ENCODE results near the gene U2SURP.

DNA sequence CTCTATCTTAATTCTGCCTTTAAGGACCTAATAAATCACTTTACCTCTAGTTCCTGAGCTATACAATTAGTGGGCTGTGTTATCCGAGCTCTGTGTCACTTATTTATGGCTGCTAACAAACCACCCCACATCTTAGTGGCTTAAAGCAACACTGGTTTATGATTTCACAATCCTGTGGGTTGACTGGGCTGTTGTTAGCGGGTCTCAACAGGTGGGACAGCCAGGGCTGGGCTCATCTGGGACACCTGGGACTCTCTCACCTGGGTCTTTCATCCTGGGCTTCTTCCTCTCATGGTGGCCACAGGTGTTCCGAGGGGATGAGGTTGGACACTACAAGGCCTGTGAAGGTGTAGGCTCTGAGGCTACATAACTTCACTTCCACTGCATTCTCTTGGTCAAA, 82.4 kb downstream of the U2SURP start:
- TF ChIP-seq, protein P1, sequence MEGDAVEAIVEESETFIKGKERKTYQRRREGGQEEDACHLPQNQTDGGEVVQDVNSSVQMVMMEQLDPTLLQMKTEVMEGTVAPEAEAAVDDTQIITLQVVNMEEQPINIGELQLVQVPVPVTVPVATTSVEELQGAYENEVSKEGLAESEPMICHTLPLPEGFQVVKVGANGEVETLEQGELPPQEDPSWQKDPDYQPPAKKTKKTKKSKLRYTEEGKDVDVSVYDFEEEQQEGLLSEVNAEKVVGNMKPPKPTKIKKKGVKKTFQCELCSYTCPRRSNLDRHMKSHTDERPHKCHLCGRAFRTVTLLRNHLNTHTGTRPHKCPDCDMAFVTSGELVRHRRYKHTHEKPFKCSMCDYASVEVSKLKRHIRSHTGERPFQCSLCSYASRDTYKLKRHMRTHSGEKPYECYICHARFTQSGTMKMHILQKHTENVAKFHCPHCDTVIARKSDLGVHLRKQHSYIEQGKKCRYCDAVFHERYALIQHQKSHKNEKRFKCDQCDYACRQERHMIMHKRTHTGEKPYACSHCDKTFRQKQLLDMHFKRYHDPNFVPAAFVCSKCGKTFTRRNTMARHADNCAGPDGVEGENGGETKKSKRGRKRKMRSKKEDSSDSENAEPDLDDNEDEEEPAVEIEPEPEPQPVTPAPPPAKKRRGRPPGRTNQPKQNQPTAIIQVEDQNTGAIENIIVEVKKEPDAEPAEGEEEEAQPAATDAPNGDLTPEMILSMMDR (IDR thresholded peaks at IDR 0.05; ENCODE audit: low read length), result no peak
- TF ChIP-seq EZH2phosphoT487 (IDR thresholded peaks at IDR 0.05; ENCODE audit: low read length), result no peak

All from MM.1S (cell line).